Measurements from ENCODE around the gene NPR3. TPM values are rescaled to one million over a fixed set of nuclear protein-coding genes. Genes with fewer than 3 reads are reported as not detected.

The NPR3 gene
- total RNA-seq, 1 experiment from 2014 or later = not detected

- Histone ChIP-seq H3K14ac (ENCODE audit: insufficient read depth, low read length) (no peak overlapping the region), H3K27me3 (ENCODE audit: insufficient read depth, low read length) (no peaks in the 10 kb centered on the region), H3K4me1 (ENCODE audit: insufficient read depth, low read length) (no peaks in the 10 kb centered on the region), H4K91ac (ENCODE audit: insufficient read length, low read depth, low read length) (no peak overlapping the region), H2BK12ac (ENCODE audit: insufficient read length, low read depth, low read length) (no peak overlapping the region), H3K4me2 (ENCODE audit: insufficient read depth, insufficient read length, low read length) (no peak overlapping the region), H3K27ac (ENCODE audit: insufficient read length, low read depth, low read length) (no peak overlapping the region), H3K56ac (ENCODE audit: insufficient read length, low read depth, low read length) (no peak overlapping the region), H2BK20ac (ENCODE audit: low read depth, low read length, poor library complexity, severe bottlenecking) (no peak overlapping the region), H4K20me1 (ENCODE audit: control insufficient read depth, insufficient read depth, insufficient read length) (no peaks in the 10 kb centered on the region), H3K18ac (ENCODE audit: insufficient read length, low read depth, low read length) (no peak overlapping the region), H3T11ph (ENCODE audit: low read length) (no peak overlapping the region), H4K5ac (ENCODE audit: insufficient read length, low read depth, low read length) (no peak overlapping the region), H2BK120ac (ENCODE audit: low read depth, low read length, poor library complexity, severe bottlenecking) (no peak overlapping the region), H2BK5ac (ENCODE audit: insufficient read length, low read length) (no peak overlapping the region), H2AFZ (ENCODE audit: low read length) (no peak overlapping the region), H4K8ac (replicated peaks; ENCODE audit: insufficient read length, low read depth, low read length) (no peak overlapping the region), H3K9ac (ENCODE audit: extremely low read depth, insufficient read length, low read length) (no peak overlapping the region), H3K79me1 (ENCODE audit: insufficient read depth, low read depth, low read length, poor library complexity, severe bottlenecking) (no peaks in the 10 kb centered on the region), H3K23ac (ENCODE audit: insufficient read length, low read depth, low read length) (no peak overlapping the region), H2BK15ac (ENCODE audit: low read depth, low read length) (no peak overlapping the region), H3K4ac (ENCODE audit: low read depth, low read length) (no peak overlapping the region), H3K79me2 (ENCODE audit: insufficient read depth, low read length) (no peaks in the 10 kb centered on the region), H2AK5ac (ENCODE audit: insufficient read length, low read length) (no peak overlapping the region), H3K9me3 (ENCODE audit: control insufficient read depth, low read depth, low read length) (peaks cover 5% of the 10 kb centered on the region), H3K23me2 (ENCODE audit: insufficient read length, low read depth, low read length, poor library complexity, severe bottlenecking) (no peaks in the 10 kb centered on the region)
- H3K4me1 Mint-ChIP-seq = no peaks in the 10 kb centered on the region
- no peak overlapping the region for H3K4me3 Mint-ChIP-seq
- DNase-seq = no peak
- H3K36me3 Mint-ChIP-seq (ENCODE audit: insufficient read depth in 1 of 3, low read depth in 3 of 3) = peaks cover 15 to 26% (median 24%) of the 10 kb centered on the region in 3 experiments
- H3K27ac Mint-ChIP-seq = no peak overlapping the region
- H3K9me3 Mint-ChIP-seq = peaks cover 30 to 33% of the 10 kb centered on the region in 2 experiments
- no peak for TF ChIP-seq CTCF (conservative IDR thresholded peaks at IDR 0.05)
- peaks cover 2% of the 10 kb centered on the region for H3K27me3 Mint-ChIP-seq (ENCODE audit: low read depth)
Measured at GRCh38 chr5:32687499-32687831, 23.7 kb upstream of the NPR3 start.

Measured in H9 (cell line).